CD1c-positive myeloid dendritic cell (primary cell): ENCODE results near the gene EYA2.
A peak's percentile ranks its signal among the peaks of the same experiment; 100 is the strongest.

ENCODE experiments used
- DNase-seq: peaks from one replicate; pipeline ENCODE4 v3.0.0-alpha.2; 2016; ENCODE audit errors: extremely low spot score

EYA2 gene

DNA sequence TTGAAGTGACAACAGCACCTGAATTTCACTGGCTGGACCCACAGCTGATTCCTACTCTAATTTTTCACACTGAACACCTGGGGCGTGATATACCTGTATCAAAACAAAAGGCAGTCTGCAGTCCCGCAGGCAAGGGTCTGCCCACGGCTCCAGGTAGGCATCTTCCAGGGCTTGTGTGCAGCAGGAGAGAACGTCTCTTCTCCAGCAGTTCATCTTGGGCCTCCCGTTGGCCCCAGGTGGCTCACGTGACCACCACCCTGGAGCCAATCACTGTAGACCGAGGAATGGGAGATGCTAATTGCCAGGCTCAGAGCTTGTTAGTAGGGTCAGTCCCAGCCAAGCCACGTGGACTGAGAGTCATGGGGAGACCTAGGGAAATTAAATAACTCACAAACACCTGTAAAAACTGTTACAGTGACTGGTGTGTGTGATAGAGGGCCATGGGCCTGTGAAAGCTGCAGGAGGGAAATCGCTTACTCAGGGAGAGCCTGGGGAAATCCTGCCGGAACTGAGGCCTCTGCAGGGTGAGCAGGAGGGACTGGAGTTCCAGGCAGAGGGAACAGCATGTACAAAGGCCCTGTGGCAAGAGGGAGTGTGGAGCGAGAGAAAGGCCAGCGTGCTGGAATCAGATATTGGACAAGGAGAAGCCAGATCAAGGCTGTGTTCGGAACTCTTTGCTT is 83.4 kb downstream of the EYA2 start:
- no peak for DNase-seq

DNA sequence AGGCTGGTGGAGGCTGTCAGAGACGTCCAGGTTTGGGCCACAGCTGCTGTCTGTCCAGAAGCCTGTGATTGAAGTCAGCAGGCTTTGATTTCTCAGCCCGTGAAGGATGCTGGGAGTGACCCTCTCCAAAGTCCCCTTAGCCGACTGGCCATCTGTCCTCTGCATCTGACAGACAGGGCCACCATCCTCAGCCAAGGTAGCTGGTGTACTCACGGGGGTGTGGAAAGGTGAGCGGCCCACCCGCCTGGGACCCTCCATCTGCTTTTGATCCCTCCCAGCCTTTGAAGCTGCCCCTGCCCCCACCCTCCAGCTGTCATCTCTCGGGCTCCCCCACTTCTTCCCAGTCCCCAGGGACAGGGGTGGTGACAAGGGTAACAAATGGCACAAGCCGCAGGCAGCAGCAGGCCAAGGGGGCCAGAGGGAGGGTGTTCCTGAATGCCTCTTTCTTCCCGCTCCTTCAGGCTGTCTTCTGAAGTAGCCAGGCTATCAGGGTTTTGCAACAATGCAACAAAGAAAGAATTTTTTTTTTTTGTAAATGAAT is 84.4 kb downstream of the EYA2 start:
- no peak for DNase-seq

DNA sequence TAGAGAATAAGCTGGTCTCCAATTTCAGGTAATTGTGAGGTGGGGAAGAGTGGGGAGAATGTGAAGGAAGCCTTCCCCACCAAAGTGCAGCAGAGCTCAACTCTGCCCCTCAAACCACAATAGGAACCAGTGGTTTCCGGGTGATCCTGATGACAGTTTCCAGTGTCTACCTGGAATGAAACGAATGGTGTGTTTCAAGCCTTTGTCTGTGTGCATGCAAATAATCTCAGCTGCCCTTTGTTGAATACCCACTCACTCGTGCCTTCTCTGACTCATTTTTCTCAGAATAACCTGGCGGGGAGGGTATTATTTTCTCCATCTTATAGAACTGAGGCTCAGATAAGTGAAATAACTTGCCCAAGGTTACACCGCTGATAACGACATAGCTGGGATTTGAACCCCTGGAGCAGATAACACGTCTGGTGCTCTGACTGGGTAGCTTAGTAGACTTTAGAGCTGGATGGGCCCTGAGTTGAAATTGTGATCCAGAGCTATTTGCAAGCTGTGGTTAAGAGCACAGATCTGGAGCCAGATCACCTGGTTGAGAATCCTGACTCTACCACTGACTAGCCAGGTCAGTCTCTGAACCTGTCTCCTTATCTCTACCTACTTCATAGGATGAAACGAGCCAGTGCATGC is 85.1 kb downstream of the EYA2 start:
- no peak for DNase-seq

DNA sequence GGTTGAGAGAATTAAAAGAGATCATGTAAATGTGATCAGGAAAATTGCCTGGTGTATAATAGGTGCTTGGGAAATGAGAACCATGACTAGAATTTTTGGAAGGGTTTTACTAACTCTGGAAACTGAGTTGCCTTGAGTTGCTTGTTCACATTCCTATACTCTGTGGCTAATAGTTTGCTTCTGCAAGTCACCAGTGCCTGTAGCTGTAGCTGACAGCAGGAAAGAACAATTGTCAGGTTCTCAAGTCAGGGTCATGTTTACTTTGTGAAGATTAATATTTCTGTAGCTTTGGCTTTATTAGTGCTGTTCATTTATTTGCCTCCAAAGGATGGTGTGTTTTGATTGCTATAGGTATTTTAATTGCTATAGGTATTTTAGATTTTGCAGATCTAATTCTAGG is 86.5 kb downstream of the EYA2 start:
- DNase-seq: no peak

DNA sequence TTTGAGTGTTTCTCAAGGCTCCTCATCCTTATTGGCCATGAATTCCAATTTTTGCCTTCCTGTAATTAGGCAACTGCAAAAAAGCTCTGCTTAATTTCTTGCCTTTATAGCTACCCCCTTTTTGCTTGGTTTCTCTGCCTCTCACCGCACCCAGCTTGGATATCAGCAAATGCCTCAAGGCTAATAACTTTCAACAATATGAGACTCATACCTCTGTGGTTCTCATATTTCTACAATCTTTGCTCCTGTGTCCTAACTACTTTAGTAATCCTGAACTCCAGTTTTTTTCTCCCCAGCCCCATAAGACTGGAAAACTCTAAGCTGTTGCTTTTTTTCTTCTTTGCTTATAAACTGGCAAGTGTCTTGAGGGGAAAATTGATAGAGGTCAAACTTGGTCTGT is 88.8 kb downstream of the EYA2 start:
- DNase-seq: no peak

DNA sequence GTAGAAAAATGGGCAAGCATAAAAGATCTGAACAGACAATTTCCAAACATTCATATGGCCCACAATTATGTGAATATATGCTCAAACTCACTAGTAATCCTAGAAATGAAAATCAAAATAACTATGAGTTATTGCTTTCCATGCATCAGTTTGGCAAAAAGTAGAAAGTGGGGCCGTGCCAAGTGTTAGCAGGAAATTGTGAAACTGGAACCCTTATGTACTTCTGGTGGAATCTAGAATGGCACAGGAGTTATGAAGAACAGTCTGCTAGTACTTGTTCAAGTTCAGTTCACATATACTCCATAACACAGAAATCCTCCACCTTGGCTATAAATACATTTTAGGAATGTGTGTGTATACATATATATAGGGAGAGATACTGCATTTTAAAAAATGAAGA is 89.8 kb downstream of the EYA2 start:
- no peak for DNase-seq

DNA sequence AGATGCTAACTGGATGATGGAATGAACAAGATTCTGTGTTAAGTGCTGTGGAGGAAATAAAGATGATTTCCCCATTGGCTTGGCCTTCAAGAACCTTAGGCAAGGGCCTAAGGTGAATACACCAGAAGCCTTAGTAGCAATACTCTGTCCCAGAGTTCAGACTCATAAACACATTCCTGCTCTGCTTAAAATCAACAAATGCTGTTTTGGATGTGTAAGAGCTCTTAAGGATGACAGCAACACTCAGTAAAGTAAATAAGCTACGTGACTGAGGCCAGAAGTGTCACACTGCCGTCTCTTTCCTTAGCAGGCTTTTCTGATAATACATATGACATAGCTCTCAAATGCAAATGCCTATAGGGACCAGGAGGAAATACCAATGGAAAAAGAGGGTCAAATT is 90.6 kb downstream of the EYA2 start:
- DNase-seq: no peak

DNA sequence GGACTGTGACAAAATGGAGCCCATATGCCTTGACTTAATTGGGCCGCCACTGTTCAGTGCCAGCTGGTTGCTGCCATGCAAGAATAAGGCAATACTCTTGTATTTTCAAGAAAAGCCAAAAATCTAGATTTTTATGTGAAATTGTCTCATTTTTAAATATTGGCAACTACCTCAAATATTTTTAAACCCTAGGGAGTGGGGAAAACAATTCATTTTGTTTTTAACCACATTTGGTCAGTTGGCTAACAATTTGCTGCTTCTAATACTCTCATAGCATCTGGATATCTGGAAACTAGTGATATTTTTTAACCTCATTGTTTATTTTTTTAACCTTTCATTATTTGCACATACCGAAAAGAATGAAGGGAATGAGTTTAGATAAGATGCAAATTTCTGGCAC is 91.0 kb downstream of the EYA2 start:
- DNase-seq: no peak

DNA sequence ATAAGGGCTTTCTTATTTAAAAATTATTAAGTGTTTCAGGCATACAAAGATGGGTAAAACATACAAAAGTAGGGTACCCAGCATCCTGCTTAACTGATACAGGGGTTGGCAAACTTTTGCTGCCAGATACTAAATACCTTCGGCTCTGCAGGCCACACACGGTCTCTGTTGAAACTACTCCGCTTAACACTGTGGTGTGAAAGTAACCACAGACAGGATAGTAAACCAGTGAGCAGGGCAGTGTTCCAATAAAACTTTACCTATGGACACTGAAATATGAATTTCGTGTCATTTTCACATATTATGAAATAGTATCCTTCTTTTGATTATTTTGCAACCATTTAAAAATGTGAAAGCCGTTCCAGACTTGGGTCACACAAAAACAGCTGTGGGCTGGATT is 92.4 kb downstream of the EYA2 start:
- no peak for DNase-seq

DNA sequence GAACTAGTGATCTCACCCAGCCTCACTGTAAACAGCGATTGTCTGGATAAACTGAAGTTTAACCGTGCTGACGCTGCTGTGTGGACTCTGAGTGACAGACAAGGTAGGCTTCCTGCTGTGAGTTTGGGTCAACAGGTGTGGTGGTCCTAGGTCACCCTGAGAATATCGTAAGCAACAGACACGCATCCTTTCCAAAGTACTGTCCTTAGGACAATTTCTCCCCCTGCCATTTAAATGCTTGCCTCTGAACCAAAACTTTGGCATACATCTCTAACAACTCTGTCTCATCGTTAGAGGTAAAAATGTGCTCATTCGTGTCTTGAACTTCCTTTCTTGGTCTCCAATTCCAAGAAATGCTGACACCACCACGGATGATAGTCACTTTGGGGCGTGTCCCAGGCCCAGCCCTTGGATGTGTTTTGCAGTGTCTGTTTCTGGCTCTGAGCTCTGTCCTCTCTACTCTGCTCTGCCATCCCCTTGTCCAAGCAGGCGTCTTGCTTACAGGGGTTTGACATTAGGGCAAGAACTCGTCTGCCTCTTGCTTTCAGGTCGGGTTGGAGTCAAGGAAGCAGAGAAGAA is 95.5 kb downstream of the EYA2 start:
- no peak for DNase-seq

DNA sequence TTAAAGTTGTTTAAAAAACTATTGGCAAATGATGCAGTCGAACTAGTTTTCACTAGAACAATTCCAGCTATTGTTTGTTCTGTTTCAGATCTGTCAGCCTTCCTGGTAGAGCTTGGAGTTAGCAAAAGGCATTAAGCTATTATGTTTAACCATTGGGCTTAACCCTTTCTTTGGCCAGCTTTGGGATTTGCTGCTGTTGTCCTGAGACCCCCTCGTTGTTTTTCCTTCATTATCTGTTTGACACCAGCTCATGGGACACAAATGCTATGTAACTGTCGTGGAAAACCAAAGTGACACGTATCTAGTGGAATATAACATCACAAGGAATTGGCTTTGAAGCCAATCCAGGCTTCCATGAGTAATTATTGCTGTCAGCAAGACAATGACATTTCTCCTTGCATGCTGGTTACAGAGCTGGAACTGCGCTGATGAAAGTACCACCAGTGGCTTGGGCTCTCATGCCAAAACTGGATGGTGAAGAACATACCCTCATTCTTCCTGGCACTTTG is 96.0 kb downstream of the EYA2 start:
- no peak for DNase-seq

DNA sequence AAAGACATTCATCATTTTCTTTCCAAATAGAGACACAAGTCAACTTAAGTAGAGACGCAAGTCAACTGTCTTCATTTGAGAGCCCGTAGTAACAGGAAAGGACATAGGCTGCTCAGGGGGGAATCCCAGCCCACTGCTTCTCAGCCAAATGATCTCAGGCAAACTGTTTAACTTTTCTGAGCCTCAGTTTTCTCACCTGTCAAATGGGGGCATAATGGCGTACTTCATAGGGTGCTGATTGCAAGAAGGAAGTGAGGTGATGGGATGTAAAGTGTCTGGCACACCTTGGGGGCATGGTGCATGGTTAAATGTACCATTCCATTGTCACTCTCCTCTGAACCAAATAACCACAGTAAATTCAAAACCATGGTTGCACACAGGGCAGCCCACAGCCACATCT is 96.5 kb downstream of the EYA2 start:
- DNase-seq: no peak

DNA sequence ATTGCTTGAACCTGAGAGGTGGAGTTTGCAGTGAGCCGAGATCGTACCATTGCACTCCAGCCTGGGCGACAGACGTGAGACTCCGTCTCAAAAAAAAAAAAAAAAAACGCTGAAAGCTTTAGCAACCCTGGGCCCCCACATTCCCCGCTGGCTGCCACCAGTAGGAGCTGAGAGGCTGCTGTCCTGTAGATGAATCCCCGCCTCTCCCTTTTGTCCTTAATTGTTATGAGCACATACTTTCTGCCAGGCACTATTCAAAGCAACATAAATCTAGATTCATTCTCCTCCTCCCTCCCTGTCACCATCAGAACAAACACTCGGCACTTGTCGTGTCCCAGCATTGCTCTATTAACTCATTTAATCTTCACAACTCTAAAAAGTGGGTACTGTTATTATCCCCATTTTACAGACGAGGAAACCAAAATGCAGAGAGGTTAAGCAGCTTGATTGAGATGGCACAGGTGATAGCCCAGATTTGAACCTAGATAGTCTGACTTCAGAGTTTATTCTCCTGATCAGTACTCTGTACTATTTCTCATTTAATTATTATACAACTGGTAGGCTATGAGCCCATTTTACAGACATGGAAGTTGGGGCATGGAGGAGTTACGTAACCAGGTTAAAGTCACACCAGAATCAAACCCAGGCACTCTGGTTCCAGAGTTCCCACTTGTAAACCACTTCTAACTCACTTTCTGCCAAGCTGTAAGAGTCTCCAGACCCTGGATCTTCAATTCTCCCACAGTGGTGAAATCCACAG is 97.4 kb downstream of the EYA2 start:
- no peak for DNase-seq

DNA sequence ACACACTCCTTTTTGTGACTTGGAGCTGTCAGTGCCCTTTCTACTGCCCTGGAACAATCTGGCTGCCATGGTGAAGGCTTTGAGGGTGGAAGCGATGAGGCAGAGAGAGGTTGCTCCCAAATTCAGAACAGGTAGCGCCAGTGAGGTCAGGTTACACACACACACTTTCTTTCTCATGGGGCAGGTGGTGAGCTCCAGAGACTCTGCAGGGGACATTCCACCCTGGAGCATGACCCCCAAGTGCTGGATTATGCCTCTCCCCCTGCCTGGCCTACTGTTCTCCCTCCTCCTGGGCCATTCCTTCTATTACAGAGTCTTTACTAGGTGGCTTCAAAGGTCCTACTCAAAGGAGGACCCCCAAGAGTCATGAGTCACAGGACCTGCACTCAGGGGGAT is 98.0 kb downstream of the EYA2 start:
- DNase-seq: no peak

DNA sequence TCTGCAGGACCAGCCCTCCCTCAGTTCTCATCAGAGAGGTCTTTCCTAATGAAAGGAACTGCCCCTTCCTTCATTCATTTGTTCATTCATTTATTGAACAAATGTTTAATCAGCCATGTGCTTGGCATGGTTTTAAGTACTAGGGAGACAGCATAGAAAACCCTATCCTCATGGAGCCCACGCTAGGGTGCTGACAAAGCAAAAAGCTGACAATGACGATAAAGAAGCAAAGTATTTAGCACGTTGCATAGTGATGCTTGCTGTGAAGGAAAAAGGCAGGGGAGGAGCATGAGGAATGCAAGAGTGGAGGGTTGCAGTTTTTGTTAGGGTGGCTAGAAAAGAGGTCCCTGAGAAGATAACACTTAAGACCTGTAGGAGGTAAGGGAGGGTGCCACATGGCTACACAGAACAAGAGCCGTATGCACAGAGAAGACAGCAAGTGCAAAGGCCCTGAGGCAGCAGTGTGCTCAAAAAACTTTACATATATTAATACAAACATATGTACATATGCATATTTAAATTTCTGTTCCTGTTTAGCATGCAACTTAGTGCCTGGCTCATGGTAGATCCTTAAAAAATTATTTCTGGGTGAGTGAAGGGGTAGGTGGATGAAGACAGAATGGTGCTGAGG is 98.9 kb downstream of the EYA2 start:
- DNase-seq: no peak

DNA sequence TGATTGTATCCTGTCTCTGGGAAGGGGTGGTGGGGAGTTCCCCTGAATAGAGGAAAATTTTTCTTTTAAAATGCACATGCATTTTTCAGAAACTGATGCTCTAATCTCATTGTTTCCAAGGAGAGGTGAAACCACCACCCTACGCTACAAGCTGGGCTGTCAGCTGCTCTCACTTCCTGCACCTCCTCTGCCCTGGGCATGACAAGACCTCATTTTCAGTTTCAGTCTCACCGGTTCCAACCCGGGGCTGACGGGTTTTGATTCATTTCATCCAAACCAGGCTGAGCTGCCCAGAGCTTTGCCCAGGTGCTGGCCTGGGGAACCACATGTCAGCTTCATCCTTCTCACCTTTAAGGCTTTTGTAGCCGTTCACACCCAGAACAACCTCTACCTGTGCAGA is 99.7 kb downstream of the EYA2 start:
- peak; percentile 10 for DNase-seq

DNA sequence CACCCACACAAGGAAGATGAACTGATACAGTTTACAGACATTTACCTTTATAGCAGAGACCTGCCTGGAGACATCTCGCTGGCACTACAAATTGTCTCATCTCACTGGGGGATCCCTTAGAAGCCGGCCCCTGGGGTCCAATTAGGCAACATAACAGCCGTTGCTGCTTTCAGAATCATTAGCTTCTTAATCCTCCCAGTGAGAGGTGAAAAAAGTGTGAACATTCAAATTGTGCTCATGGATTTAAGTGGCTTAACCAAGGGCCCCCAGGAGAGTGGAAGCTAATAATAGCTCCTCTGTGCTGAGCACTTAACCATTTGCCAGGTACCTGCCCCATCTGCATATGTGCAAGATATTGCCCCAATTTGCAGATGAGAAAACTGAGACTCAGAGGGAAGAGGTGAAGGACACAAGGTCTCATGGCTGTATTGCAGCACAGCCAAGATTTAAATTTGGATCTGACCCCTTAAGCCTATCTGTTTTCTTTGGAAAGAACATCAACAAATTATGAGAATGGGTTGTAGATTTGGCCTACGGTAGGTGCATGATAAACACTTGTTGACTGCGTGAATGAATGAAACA is 101.0 kb downstream of the EYA2 start:
- no peak for DNase-seq

DNA sequence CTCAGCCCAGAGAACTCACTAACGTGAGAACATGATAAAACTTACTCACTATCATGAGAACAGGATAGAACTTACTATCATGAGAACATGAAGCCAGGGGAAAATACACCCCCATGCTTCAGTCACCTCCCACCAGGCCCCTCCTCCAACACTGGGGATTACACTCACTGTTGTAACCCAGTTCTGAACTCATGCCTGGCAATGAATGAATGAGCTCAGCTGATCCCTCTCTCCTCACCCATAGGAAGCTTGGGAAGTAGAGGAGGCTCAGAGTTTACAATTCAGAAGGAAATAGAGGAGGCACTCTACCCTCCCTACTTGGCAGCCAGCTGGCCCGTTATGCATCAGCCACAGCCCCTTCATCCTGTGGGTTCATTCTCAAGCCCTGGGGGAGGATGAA is 102.5 kb downstream of the EYA2 start:
- no peak for DNase-seq

DNA sequence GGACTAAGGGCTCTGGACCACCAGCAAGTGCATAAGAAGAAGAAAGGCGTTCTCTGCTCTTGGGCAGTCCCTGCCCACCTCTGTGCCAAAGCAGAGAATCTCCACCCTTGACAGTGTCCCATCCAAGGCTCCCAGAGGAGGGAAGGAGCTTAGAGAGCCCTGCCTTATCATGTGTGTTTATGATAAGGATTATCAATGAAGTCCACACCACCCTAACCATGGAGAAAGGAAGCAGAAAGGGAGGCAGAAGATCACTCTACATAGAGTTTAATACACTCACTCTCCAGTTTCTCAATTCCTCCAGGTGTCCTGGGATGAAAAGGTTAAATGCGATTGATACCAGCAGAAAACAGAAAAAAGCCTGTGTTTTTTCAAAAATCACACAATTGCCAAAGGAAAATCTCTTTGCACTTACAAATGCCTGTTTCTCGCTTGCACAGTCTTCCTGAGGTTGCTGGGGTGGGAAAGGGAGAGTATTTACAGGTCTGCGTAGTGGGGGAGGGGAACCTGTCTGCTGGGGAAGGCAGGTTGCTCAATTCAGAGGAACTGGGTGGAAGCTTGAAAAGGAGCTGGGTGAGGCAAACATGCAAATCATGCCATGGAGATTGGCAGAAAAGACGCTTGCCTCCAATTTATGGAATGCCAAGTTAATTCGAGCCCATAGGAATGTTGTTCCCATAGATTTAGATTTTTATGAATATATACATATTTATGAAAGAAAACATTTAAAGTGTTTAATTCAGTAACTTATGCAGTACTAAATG is 104.0 kb downstream of the EYA2 start:
- no peak for DNase-seq

DNA sequence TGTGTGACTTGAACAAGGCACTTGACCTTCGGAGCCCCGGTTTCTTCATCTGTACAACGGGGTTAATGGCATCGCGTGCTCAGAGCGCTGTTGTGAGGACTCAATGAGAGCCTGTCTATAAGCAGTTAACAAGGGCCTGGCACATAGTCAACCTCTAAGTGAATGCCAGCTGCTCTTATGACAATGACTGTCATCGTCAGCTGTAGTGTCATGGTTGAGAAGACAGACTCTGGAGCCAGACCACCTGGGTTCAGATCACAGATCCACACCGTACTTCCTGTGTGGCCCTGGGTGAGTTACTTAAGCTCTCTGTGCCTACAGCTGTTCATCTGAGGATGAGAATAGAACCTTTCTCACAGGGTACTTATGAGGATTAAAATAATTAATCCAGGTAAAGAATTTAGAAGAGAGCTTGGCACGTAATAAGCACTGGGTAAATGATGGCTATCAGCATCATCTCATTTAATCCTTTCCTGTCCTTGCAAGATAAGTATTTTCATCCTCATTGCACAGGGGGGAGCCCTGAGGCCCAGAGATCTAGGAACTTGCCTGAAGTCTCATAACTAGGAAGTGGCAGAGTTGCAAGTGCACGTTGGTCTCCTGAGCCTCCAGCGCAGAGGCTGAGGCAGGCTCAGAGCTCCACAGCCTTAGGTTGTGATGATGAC is 105.3 kb downstream of the EYA2 start:
- no peak for DNase-seq
